Measurements from ENCODE around the gene NPAS1. TPM values are rescaled to one million over a fixed set of nuclear protein-coding genes. Genes with fewer than 3 reads are reported as not detected.

The NPAS1 gene
- polyA plus RNA-seq, 1 experiment, result 4.6 TPM

GRCh38 chr19:47044946-47045866, 25.6 kb downstream of the NPAS1 start:
- POLR2A ChIA-PET, result no interaction called here
- no peak overlapping the region for H3K4me3 ChIP-seq (ENCODE audit: low read depth, low read length)
- no peak for TF ChIP-seq CTCF (IDR thresholded peaks at IDR 0.05; ENCODE audit: insufficient read depth, low read depth, low read length)
- no peaks in the 10 kb centered on the region for H3K27me3 ChIP-seq (ENCODE audit: control insufficient read depth, insufficient read depth, low read length)
- no peak for DNase-seq (ENCODE audit: low read depth)
- CTCF ChIA-PET, result interaction anchor here (0.8 to 1.3 kb wide), 2 partner anchors 9 to 34 kb away, joined by 3 to 4 read pairs; no protein-coding TSS in a partner anchor
- H3K36me3 ChIP-seq (ENCODE audit: control insufficient read depth, insufficient read depth, low read length), result no peaks in the 10 kb centered on the region; the same call in 1 of the 2 replicates

GRCh38 chr19:47045867-47046470, 26.3 kb downstream of the NPAS1 start:
- ChIA-PET CTCF (interaction anchor here (1.3 kb wide), 1 partner anchor 10 kb away, joined by 4 read pairs; no protein-coding TSS in a partner anchor), POLR2A (no interaction called here)
- TF ChIP-seq CTCF (IDR thresholded peaks at IDR 0.05; ENCODE audit: insufficient read depth, low read depth, low read length), result no peak
- H3K36me3 ChIP-seq (ENCODE audit: control insufficient read depth, insufficient read depth, low read length), result no peaks in the 10 kb centered on the region; the same call in 1 of the 2 replicates
- DNase-seq (ENCODE audit: low read depth), result no peak
- H3K4me3 ChIP-seq (ENCODE audit: low read depth, low read length), result no peak overlapping the region
- H3K27me3 ChIP-seq (ENCODE audit: control insufficient read depth, insufficient read depth, low read length), result no peaks in the 10 kb centered on the region

- ChIA-PET POLR2A (interaction anchor here (0.6 kb wide), 1 partner anchor 33 kb away, joined by 3 read pairs; no protein-coding TSS in a partner anchor), CTCF (interaction anchor here (0.6 kb wide), 1 partner anchor 33 kb away, joined by 3 read pairs; no protein-coding TSS in a partner anchor)
- DNase-seq (ENCODE audit: low read depth), result no peak
Observed at GRCh38 chr19:47047272-47047762, 27.7 kb downstream of the NPAS1 start.

GRCh38 chr19:47047763-47048405, 28.2 kb downstream of the NPAS1 start:
- no peak for TF ChIP-seq CTCF (IDR thresholded peaks at IDR 0.05; ENCODE audit: insufficient read depth, low read depth, low read length)
- peak; percentile 53 for DNase-seq (ENCODE audit: low read depth)
- no peaks in the 10 kb centered on the region; the same call in 1 of the 2 replicates for H3K36me3 ChIP-seq (ENCODE audit: control insufficient read depth, insufficient read depth, low read length)
- no peaks in the 10 kb centered on the region for H3K27me3 ChIP-seq (ENCODE audit: control insufficient read depth, insufficient read depth, low read length)
- ChIA-PET CTCF (interaction anchor here (0.6 to 0.8 kb wide), 4 partner anchors 11 to 160 kb away, joined by 3 read pairs; no protein-coding TSS in a partner anchor), POLR2A (interaction anchor here (0.6 kb wide), 1 partner anchor 34 kb away, joined by 3 read pairs; no protein-coding TSS in a partner anchor)
- H3K4me3 ChIP-seq (ENCODE audit: low read depth, low read length), result peak overlapping the region; percentile 86

More at GRCh38 chr19:47047272-47047762, 27.7 kb downstream of the NPAS1 start:
- no peaks in the 10 kb centered on the region; the same call in 1 of the 2 replicates for H3K36me3 ChIP-seq (ENCODE audit: control insufficient read depth, insufficient read depth, low read length)
- peak overlapping the region; percentile 86; the same call in 1 of the 2 replicates for H3K4me3 ChIP-seq (ENCODE audit: low read depth, low read length)
- no peak for TF ChIP-seq CTCF (IDR thresholded peaks at IDR 0.05; ENCODE audit: insufficient read depth, low read depth, low read length)
- no peaks in the 10 kb centered on the region for H3K27me3 ChIP-seq (ENCODE audit: control insufficient read depth, insufficient read depth, low read length)
